B cell (primary cell): ENCODE results near the gene PTPN5. TPM values are rescaled to one million over a fixed set of nuclear protein-coding genes. Genes with fewer than 3 reads are reported as not detected.

Experiments
- ATAC-seq: fragments of 200-7000 bp; cut with Tn5 transposase; one replicate; pipeline ENCODE4 v1.10.0; 2021; ENCODE audit warnings: low read depth, mild to moderate bottlenecking, moderate number of reproducible peaks, moderate library complexity
- CTCF ChIA-PET: fragments of 350-600 bp; sonication (Branson Sonifier 250); formaldehyde crosslinking; loops from one replicate; lab custom pipeline; 2021; ENCODE audit warnings: antibody characterized with exemption, inconsistent platforms; lab: Charles Lee
- POLR2A ChIA-PET: fragments of 350-600 bp; sonication (Branson Sonifier 250); formaldehyde crosslinking; loops from one replicate; lab custom pipeline; 2021; ENCODE audit warnings: antibody characterized with exemption; lab: Charles Lee
- DNase-seq: peaks from one replicate; pipeline ENCODE4 v3.0.0; 2013
- H2AFZ ChIP-seq: 2 replicates; pipeline ENCODE4 v1.6.1; 2012; ENCODE audit warnings: mild to moderate bottlenecking, low read depth, low read length; ENCODE audit not compliant: insufficient read depth, poor library complexity, severe bottlenecking
- H3K27ac ChIP-seq, 2 donors: 1 replicate in 1 of 2; 2 replicates in 1 of 2; pipeline ENCODE4 v1.5.1; 2012 to 2013; ENCODE audit warnings: low read length in 2 of 2, mild to moderate bottlenecking in 2 of 2, moderate library complexity in 1 of 2
- H3K27me3 ChIP-seq, 4 experiments: fragments of 200-600 bp in 1 of 4; sonication (generic) in 1 of 4; replicated peaks in 1 of 4; 1 replicate in 2 of 4; 2 replicates in 2 of 4; pipeline versions ENCODE4 v1.6.1 to v1.7.0; 2013 to 2016; ENCODE audit warnings: low read length in 3 of 4, mild to moderate bottlenecking in 2 of 4, mixed read lengths in 1 of 4, moderate library complexity in 1 of 4; ENCODE audit not compliant: insufficient read depth in 4 of 4, control insufficient read depth in 3 of 4; ENCODE audit errors: control extremely low read depth in 1 of 4
- H3K36me3 ChIP-seq, 2 experiments: replicated peaks in 1 of 2; 1 replicate in 1 of 2; 2 replicates in 1 of 2; pipeline versions ENCODE4 v1.6.1 to v1.7.1; 2013; ENCODE audit warnings: low read length in 1 of 2; ENCODE audit not compliant: insufficient read depth in 2 of 2, control insufficient read depth in 1 of 2; ENCODE audit errors: control extremely low read depth in 1 of 2, extremely low read depth in 1 of 2
- H3K4me1 ChIP-seq, 2 donors: fragments of 200-600 bp in 1 of 2; sonication (generic) in 1 of 2; 1 replicate in 1 of 2; 2 replicates in 1 of 2; pipeline versions ENCODE4 v1.5.1 to v1.6.1; 2013 to 2017; ENCODE audit warnings: low read length in 2 of 2; ENCODE audit not compliant: control insufficient read depth in 2 of 2, insufficient read depth in 2 of 2
- H3K4me2 ChIP-seq: replicated peaks from 2 replicates; pipeline ENCODE3; 2012; ENCODE audit warnings: mild to moderate bottlenecking, low read depth, low read length; ENCODE audit not compliant: poor library complexity, severe bottlenecking
- H3K4me3 ChIP-seq, 5 experiments: fragments of 200-600 bp in 1 of 5; sonication (generic) in 1 of 5; 1 replicate in 3 of 5; 2 replicates in 2 of 5; pipeline versions ENCODE4 v1.5.1 to v1.7.0; 2011 to 2016; ENCODE audit warnings: low read length in 4 of 5, mild to moderate bottlenecking in 4 of 5, low read depth in 2 of 5, control low read depth in 1 of 5, moderate library complexity in 1 of 5; ENCODE audit not compliant: insufficient read depth in 1 of 5; ENCODE audit errors: control extremely low read depth in 1 of 5, extremely low read depth in 1 of 5
- H3K79me2 ChIP-seq: fragments of 200-600 bp; sonication (generic); one replicate; pipeline ENCODE4 v1.6.0; 2016; ENCODE audit warnings: low read length; ENCODE audit not compliant: control insufficient read depth, insufficient read depth
- H3K9ac ChIP-seq: fragments of 200-600 bp; sonication (generic); 2 replicates; pipeline ENCODE4 v1.6.1; 2017; ENCODE audit warnings: mild to moderate bottlenecking, low read length, moderate library complexity
- H3K9me3 ChIP-seq, 3 donors: one replicate each; pipeline versions ENCODE4 v1.6.1 to v1.7.1; 2013; ENCODE audit warnings: low read length in 2 of 3; ENCODE audit not compliant: control insufficient read depth in 2 of 3, insufficient read depth in 1 of 3; ENCODE audit errors: control extremely low read depth in 1 of 3
- H4K20me1 ChIP-seq: 2 replicates; pipeline ENCODE4 v1.6.0; 2012; ENCODE audit warnings: mild to moderate bottlenecking, low read length; ENCODE audit not compliant: insufficient read depth, control insufficient read depth, poor library complexity, severe bottlenecking
- H3K27ac Mint-ChIP-seq: one replicate; pipeline ENCODE4 v1.8.0; 2021; ENCODE audit warnings: mixed read lengths
- H3K27me3 Mint-ChIP-seq: one replicate; pipeline ENCODE4 v1.8.0; 2021; ENCODE audit warnings: mixed read lengths
- H3K4me1 Mint-ChIP-seq: one replicate; pipeline ENCODE4 v1.8.0; 2021; ENCODE audit warnings: mixed read lengths
- H3K4me3 Mint-ChIP-seq: one replicate; pipeline ENCODE4 v1.8.0; 2021; ENCODE audit warnings: mixed read lengths
- H3K9me3 Mint-ChIP-seq: one replicate; pipeline ENCODE4 v1.8.0; 2022; ENCODE audit warnings: mixed read lengths; ENCODE audit not compliant: insufficient read depth
- CTCF ChIP-seq: fragments of 200-600 bp; IDR thresholded peaks from one replicate; pipeline ENCODE4 v1.8.0; 2022; ENCODE audit warnings: antibody characterized with exemption, mild to moderate bottlenecking
- EZH2 ChIP-seq: IDR thresholded peaks from 2 replicates; pipeline ENCODE4 v1.6.1; 2012; ENCODE audit warnings: borderline replicate concordance, low read depth, mild to moderate bottlenecking, moderate library complexity, low read length; ENCODE audit not compliant: insufficient read depth, poor library complexity, severe bottlenecking
- WGBS: methylation state at CpG from one replicate; pipeline ENCODE4 v1.1.5; 2013; ENCODE audit warnings: missing lambda C conversion rate; ENCODE audit not compliant: insufficient coverage; 5-methylcytosine and 5-hydroxymethylcytosine counted together
- intact Hi-C: fragments of 100-400 bp; cut with micrococcal nuclease; formaldehyde crosslinking; loops from one replicate; pipeline ENCODE4 v1.10.0; 2022
- polyA plus RNA-seq: library from polyadenylated mRNA; depleted of rRNA; stranded (reverse); fragments of >200 nt; gene quantifications from 2 replicates; pipeline ENCODE4 v1.2.3, GENCODE V29; 2012
- total RNA-seq, 2 donors: library from RNA; stranded (reverse); fragments of 120-200 nt in 1 of 2; gene quantifications; 1 replicate in 1 of 2; 2 replicates in 1 of 2; pipeline versions ENCODE4 v1.2.3 to v1.2.4, GENCODE V29; 2013 to 2022

Gene PTPN5
- total and polyA plus RNA-seq, 2 donors (not counting 1 experiment from before 2014, with no cell fraction given), result not detected

- ATAC-seq (peak; percentile 74), DNase-seq (peak; percentile 88)
- Histone ChIP-seq H3K36me3 (no peaks in the 10 kb centered on the region), H3K79me2 (no peaks in the 10 kb centered on the region), H3K9ac (peak overlapping the region; percentile 81), H3K4me1 (peaks cover 18 to 19% of the 10 kb centered on the region in 2 donors), H3K4me3 (peak overlapping the region in 4 of 5 experiments; percentile 54 to 95 (median 68)), H3K27me3 (peaks cover 0 to 8% (median 0%) of the 10 kb centered on the region in 4 experiments), H3K27ac (peak overlapping the region in 1 of 2 donors; percentile 69), H3K9me3 (peaks cover 0 to 3% (median 0%) of the 10 kb centered on the region in 3 donors), H2AFZ (peak overlapping the region; percentile 84), H4K20me1 (no peaks in the 10 kb centered on the region), H3K4me2 (peak overlapping the region; percentile 99)
- 3% methylated on average over 31 of the region's 34 CpGs for WGBS
- POLR2A ChIA-PET, result no interaction called here
- Mint-ChIP-seq H3K9me3 (no peaks in the 10 kb centered on the region), H3K27me3 (peaks cover 19% of the 10 kb centered on the region), H3K4me3 (peak overlapping the region; percentile 95), H3K4me1 (peaks cover 22% of the 10 kb centered on the region), H3K27ac (peak overlapping the region; percentile 88)
- TF ChIP-seq CTCF (no peak), EZH2 (no peak)
- intact Hi-C loops, result loop anchor here (1.0 kb wide), 1 partner anchor 15 kb away; no protein-coding TSS in a partner anchor
- CTCF ChIA-PET, result interaction anchor here (0.6 to 4.4 kb wide), 5 partner anchors 10 to 123 kb away, joined by 3 to 27 read pairs (median 7); no protein-coding TSS in a partner anchor
Measured at GRCh38 chr11:18706330-18707243, 85.0 kb downstream of the PTPN5 start.
